SK-N-SH treated with all-trans-retinoic acid at 6 μM for 48 hours (cell line): ENCODE results near the gene LIN28B.

Experiments
- TF ChIP-seq, protein P1 (sequence below): fragments of 250-450 bp; sonication (Bioruptor Pico); IDR thresholded peaks from 2 replicates; pipeline ENCODE4 v1.5.0; 2020; ENCODE audit warnings: mild to moderate bottlenecking, moderate library complexity
- TF ChIP-seq, protein P2 (sequence below): fragments of 250-450 bp; sonication (Bioruptor Pico); IDR thresholded peaks from 2 replicates; pipeline ENCODE4 v1.5.1; 2020; ENCODE audit warnings: low read depth, mild to moderate bottlenecking, moderate library complexity

DNA sequence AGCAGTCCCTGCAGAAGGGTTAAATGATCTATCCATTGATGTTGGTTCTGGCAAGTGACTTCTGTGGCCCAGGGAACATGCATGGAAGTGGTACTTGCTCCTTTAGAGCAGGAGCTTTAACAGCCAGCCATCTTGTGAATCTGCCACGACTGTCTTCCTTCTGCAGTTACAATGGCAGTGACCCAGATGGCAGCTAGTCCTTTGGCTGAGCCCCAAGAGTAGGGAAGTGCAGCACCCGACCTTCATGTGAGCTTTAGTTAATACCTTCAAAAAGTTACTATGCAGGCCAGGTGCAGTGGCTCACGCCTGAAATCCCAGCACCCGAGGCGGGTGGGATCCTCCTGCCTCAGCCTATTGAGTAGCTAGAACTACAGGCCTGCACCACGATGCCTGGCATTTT is 156.5 kb downstream of the LIN28B start:
- TF ChIP-seq, protein P1, sequence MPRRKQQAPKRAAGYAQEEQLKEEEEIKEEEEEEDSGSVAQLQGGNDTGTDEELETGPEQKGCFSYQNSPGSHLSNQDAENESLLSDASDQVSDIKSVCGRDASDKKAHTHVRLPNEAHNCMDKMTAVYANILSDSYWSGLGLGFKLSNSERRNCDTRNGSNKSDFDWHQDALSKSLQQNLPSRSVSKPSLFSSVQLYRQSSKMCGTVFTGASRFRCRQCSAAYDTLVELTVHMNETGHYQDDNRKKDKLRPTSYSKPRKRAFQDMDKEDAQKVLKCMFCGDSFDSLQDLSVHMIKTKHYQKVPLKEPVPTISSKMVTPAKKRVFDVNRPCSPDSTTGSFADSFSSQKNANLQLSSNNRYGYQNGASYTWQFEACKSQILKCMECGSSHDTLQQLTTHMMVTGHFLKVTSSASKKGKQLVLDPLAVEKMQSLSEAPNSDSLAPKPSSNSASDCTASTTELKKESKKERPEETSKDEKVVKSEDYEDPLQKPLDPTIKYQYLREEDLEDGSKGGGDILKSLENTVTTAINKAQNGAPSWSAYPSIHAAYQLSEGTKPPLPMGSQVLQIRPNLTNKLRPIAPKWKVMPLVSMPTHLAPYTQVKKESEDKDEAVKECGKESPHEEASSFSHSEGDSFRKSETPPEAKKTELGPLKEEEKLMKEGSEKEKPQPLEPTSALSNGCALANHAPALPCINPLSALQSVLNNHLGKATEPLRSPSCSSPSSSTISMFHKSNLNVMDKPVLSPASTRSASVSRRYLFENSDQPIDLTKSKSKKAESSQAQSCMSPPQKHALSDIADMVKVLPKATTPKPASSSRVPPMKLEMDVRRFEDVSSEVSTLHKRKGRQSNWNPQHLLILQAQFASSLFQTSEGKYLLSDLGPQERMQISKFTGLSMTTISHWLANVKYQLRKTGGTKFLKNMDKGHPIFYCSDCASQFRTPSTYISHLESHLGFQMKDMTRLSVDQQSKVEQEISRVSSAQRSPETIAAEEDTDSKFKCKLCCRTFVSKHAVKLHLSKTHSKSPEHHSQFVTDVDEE (CRISPR knock-in tag): no peak
- TF ChIP-seq, protein P2, sequence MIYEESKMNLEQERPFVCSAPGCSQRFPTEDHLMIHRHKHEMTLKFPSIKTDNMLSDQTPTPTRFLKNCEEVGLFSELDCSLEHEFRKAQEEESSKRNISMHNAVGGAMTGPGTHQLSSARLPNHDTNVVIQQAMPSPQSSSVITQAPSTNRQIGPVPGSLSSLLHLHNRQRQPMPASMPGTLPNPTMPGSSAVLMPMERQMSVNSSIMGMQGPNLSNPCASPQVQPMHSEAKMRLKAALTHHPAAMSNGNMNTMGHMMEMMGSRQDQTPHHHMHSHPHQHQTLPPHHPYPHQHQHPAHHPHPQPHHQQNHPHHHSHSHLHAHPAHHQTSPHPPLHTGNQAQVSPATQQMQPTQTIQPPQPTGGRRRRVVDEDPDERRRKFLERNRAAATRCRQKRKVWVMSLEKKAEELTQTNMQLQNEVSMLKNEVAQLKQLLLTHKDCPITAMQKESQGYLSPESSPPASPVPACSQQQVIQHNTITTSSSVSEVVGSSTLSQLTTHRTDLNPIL: no peak
